D721Med (cell line): Measurements from ENCODE around the gene NEK2.
A peak's percentile ranks its signal among the peaks of the same experiment; 100 is the strongest.
"Not testable (repeated sequence)": the region's sequence is repeated elsewhere in the genome, so short reads cannot be mapped to it uniquely, and the experiment has no call there.

Experiments used
- DNase-seq: peaks from one replicate; pipeline ENCODE4 v3.0.0; 2011; ENCODE audit warnings: low spot score; ENCODE audit not compliant: insufficient read length
- FAIRE-seq: peaks from 2 replicates; lab custom pipeline; 2011; peaks lifted over from hg19 to GRCh38; lab: Jason Lieb, UNC
- CTCF ChIP-seq: IDR thresholded peaks from 2 replicates; pipeline ENCODE4 v1.5.1; 2012; ENCODE audit warnings: mild to moderate bottlenecking, control low read depth; ENCODE audit not compliant: insufficient read depth; ENCODE audit errors: missing control alignments

The NEK2 gene

GRCh38 chr1:211641942-211642341 lies 33.5 kb downstream of the NEK2 start:
- DNase-seq (no peak), FAIRE-seq (no peak)
- no peak for TF ChIP-seq CTCF

GRCh38 chr1:211641044-211641800 lies 34.2 kb downstream of the NEK2 start:
- no peak for TF ChIP-seq CTCF
- FAIRE-seq = peak; percentile 85
- no peak for DNase-seq

- FAIRE-seq = no peak
- TF ChIP-seq CTCF = no peak
- no peak for DNase-seq
These were observed 35.2 kb downstream of the NEK2 start for GRCh38 chr1:211640301-211640630.

GRCh38 chr1:211639475-211640300 lies 35.7 kb downstream of the NEK2 start:
- no peak for TF ChIP-seq CTCF
- FAIRE-seq (no peak), DNase-seq (no peak)

GRCh38 chr1:211638689-211639101 lies 36.7 kb downstream of the NEK2 start:
- FAIRE-seq (no peak), DNase-seq (no peak)
- TF ChIP-seq CTCF = no peak

GRCh38 chr1:211638246-211638645 lies 37.2 kb downstream of the NEK2 start:
- FAIRE-seq = no peak
- DNase-seq = no peak
- TF ChIP-seq CTCF = no peak

- TF ChIP-seq CTCF = no peak
- no peak for DNase-seq
- FAIRE-seq = no peak
These were observed 38.4 kb downstream of the NEK2 start for GRCh38 chr1:211637066-211637465.

- DNase-seq = not testable (repeated sequence)
These were observed 38.8 kb downstream of the NEK2 start for GRCh38 chr1:211636575-211637029.

More at GRCh38 chr1:211636575-211637029, 38.8 kb downstream of the NEK2 start:
- FAIRE-seq = not testable (repeated sequence)
